ENCODE measurements around the gene ASB15. TPM values are rescaled to one million over a fixed set of nuclear protein-coding genes. Genes with fewer than 3 reads are reported as not detected.

The ASB15 gene
- total and polyA plus RNA-seq, 2 of the 4 experiments (the other 2 are of a cell fraction): not detected

GRCh38 chr7:123682690-123683089, 81.1 kb downstream of the ASB15 start:
- TF ChIP-seq, protein P1, sequence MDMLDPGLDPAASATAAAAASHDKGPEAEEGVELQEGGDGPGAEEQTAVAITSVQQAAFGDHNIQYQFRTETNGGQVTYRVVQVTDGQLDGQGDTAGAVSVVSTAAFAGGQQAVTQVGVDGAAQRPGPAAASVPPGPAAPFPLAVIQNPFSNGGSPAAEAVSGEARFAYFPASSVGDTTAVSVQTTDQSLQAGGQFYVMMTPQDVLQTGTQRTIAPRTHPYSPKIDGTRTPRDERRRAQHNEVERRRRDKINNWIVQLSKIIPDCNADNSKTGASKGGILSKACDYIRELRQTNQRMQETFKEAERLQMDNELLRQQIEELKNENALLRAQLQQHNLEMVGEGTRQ (IDR thresholded peaks at IDR 0.05; ENCODE audit: low read depth, low read length): no peak
- no peak for TF ChIP-seq MXI1 (IDR thresholded peaks at IDR 0.05; ENCODE audit: borderline replicate concordance, low read depth, low read length)
- TF ChIP-seq CEBPB (IDR thresholded peaks at IDR 0.05; ENCODE audit: low read depth, low read length): no peak
- TF ChIP-seq ELK1 (IDR thresholded peaks at IDR 0.05; ENCODE audit: borderline replicate concordance, low read depth, low read length): no peak
- peak; percentile 68 for TF ChIP-seq CTCF (conservative IDR thresholded peaks at IDR 0.05; ENCODE audit: low read depth, low read length)
- no peak for TF ChIP-seq CHD1 (IDR thresholded peaks at IDR 0.05; ENCODE audit: low read depth, low read length)
- no peak for TF ChIP-seq BHLHE40 (IDR thresholded peaks at IDR 0.05; ENCODE audit: low read depth, low read length)
- no peak for TF ChIP-seq FOS (IDR thresholded peaks at IDR 0.05; ENCODE audit: low read depth, low read length)
- TF ChIP-seq MAZ (IDR thresholded peaks at IDR 0.05; ENCODE audit: borderline replicate concordance, low read depth, low read length): no peak
- TF ChIP-seq RCOR1 (IDR thresholded peaks at IDR 0.05; ENCODE audit: insufficient replicate concordance, low read length): no peak
- no peak for TF ChIP-seq POLR2A (IDR thresholded peaks at IDR 0.05; ENCODE audit: low read depth, low read length)
- no peak for TF ChIP-seq RFX5 (IDR thresholded peaks at IDR 0.05; ENCODE audit: low read depth, low read length)
- TF ChIP-seq NFE2L2 (IDR thresholded peaks at IDR 0.05; ENCODE audit: low read depth, low read length): no peak
- peak; percentile 68 for TF ChIP-seq RAD21 (IDR thresholded peaks at IDR 0.05; ENCODE audit: low read length)
- no peak for TF ChIP-seq MAFK (IDR thresholded peaks at IDR 0.05; ENCODE audit: low read depth, low read length)
- peak; percentile 65 for TF ChIP-seq SMC3 (IDR thresholded peaks at IDR 0.05; ENCODE audit: low read depth, low read length)
- Histone ChIP-seq H3K27me3 (ENCODE audit: control insufficient read depth, insufficient read depth, low read length) (no peaks in the 10 kb centered on the region), H4K91ac (ENCODE audit: insufficient read depth, low read depth, low read length) (no peak overlapping the region), H3K4ac (ENCODE audit: low read depth, low read length) (no peak overlapping the region), H2AK9ac (replicated peaks; ENCODE audit: low read depth, low read length, poor library complexity) (no peak overlapping the region), H3K18ac (ENCODE audit: low read depth, low read length) (no peak overlapping the region), H3K27ac (ENCODE audit: insufficient read depth, low read length) (no peak overlapping the region), H4K5ac (ENCODE audit: low read depth, low read length) (no peak overlapping the region), H4K20me1 (ENCODE audit: insufficient read depth, low read length) (peaks cover 3% of the 10 kb centered on the region; the same call in 1 of the 2 replicates), H4K8ac (ENCODE audit: low read depth in 2 of 2, low read length in 2 of 2) (no peak overlapping the region), H2BK15ac (ENCODE audit: low read depth, low read length) (no peak overlapping the region), H3K4me3 (ENCODE audit: insufficient read depth, low read depth, low read length) (no peak overlapping the region), H3K4me2 (ENCODE audit: low read depth, low read length) (no peak overlapping the region), H3K36me3 (ENCODE audit: control insufficient read depth, insufficient read depth, low read length) (peaks cover 4% of the 10 kb centered on the region), H2BK5ac (ENCODE audit: low read depth, low read length, poor library complexity, severe bottlenecking) (no peak overlapping the region), H2AFZ (replicated peaks; ENCODE audit: low read length, poor library complexity) (no peak overlapping the region), H3K14ac (replicated peaks; ENCODE audit: low read depth, low read length) (no peak overlapping the region), H3K9me3 (ENCODE audit: control insufficient read depth, insufficient read depth, low read length) (no peaks in the 10 kb centered on the region), H3K23ac (ENCODE audit: low read depth, low read length) (no peak overlapping the region), H2BK120ac (ENCODE audit: low read depth, low read length) (no peak overlapping the region), H3K79me1 (ENCODE audit: low read depth in 1 of 2, low read length in 2 of 2) (peaks cover 0 to 7% of the 10 kb centered on the region in 2 experiments; a peak in 1 of 4 replicates), H2BK20ac (ENCODE audit: low read depth, low read length) (no peak overlapping the region), H3K56ac (ENCODE audit: extremely low read depth, insufficient read depth, low read length) (no peak overlapping the region), H3K9me1 (ENCODE audit: insufficient read depth, low read length) (no peaks in the 10 kb centered on the region; the same call in 1 of the 2 replicates), H3K9ac (ENCODE audit: low read depth, low read length) (no peak overlapping the region), H2AK5ac (ENCODE audit: low read depth, low read length) (no peak overlapping the region), H3K4me1 (ENCODE audit: control insufficient read depth, insufficient read depth, low read length) (0 out of 2 replicates have a peak, but pooled peaks cover 3% of the 10 kb centered on the region)
- in situ Hi-C loops (cut with MboI; ENCODE audit: low sequenced_read_pairs): loop anchor here (5.0 kb wide), 1 partner anchor 185 kb away; no protein-coding TSS in a partner anchor
- intact Hi-C loops (cut with micrococcal nuclease): loop anchor here (1.0 to 5.0 kb wide), 5 partner anchors 45 to 190 kb away; partner anchors contain the start of gene WASL
- no CpG with 5 or more reads among the region's 1 CpG for WGBS, 2 experiments (ENCODE audit: extremely low coverage in 2 of 2, insufficient read length in 1 of 2)
- POLR2A ChIA-PET (ENCODE audit: unreplicated experiment): no interaction called here
- DNase-seq: peak; percentile 77
- peak; percentile 74 for ATAC-seq (ENCODE audit: low read depth)
- CTCF ChIA-PET: interaction anchor here (0.6 to 1.7 kb wide), 9 partner anchors 8 to 189 kb away, joined by 3 to 5 read pairs (median 3); no protein-coding TSS in a partner anchor
- dilution Hi-C loops (cut with HindIII; ENCODE audit: low sequenced_read_pairs, unreplicated experiment): no loop called here
- no TSS peak for BruUV-seq (replicated peaks)

Measured in IMR-90 (cell line).